Measurements from ENCODE around the gene FKBP1B. TPM values are rescaled to one million over a fixed set of nuclear protein-coding genes. Genes with fewer than 3 reads are reported as not detected.
"Not testable (repeated sequence)": the region's sequence is repeated elsewhere in the genome, so short reads cannot be mapped to it uniquely, and the experiment has no call there.

The FKBP1B gene
- total RNA-seq, 1 donor from 2014 or later, result 1.4 TPM

- peaks cover 26% of the 10 kb centered on the region for H3K4me1 Mint-ChIP-seq
- H3K27ac Mint-ChIP-seq, result no peak overlapping the region
- no peak for DNase-seq
- CTCF ChIA-PET, result interaction anchor here (1.6 kb wide), 1 partner anchor 23 kb away, joined by 3 read pairs; the partner anchor contains the start of gene TP53I3
- peaks cover 15% of the 10 kb centered on the region for H3K36me3 Mint-ChIP-seq (ENCODE audit: low read depth)
- intact Hi-C loops (cut with micrococcal nuclease), result no loop called here
- no peak for TF ChIP-seq CTCF (IDR thresholded peaks at IDR 0.05)
- H3K9me3 Mint-ChIP-seq, result peaks cover 21% of the 10 kb centered on the region
- no peaks in the 10 kb centered on the region for H3K27me3 Mint-ChIP-seq
- no peak for ATAC-seq (ENCODE audit: low read depth)
- POLR2A ChIA-PET, result interaction anchor here (0.7 kb wide), 1 partner anchor 180 kb away, joined by 3 read pairs; the partner anchor contains the start of gene ATAD2B
- H3K4me3 Mint-ChIP-seq, result no peak overlapping the region
Observed at GRCh38 chr2:24107336-24107735, 57.8 kb downstream of the FKBP1B start.

DNA sequence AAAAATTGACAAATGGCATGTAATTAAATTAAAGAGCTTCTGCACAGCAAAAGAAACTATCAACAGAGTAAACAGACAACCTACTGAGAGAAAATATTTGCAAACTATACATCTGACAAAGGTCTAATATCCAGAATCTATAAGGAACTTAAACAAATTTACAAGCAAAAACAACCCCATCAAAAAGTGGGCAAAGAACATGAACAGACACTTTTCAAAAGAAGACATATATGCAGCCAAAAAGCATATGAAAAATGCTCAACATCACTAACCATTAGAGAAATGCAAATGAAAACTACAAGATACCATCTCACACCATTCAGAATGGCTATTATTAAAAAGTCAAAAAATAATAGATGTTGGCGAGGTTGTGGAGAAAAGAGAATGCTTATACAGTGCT, 59.9 kb downstream of the FKBP1B start:
- CTCF ChIA-PET; POLR2A ChIA-PET; H3K4me3 Mint-ChIP-seq; H3K36me3 Mint-ChIP-seq (ENCODE audit: low read depth); ATAC-seq (ENCODE audit: low read depth); H3K27me3 Mint-ChIP-seq; H3K27ac Mint-ChIP-seq; DNase-seq; intact Hi-C loops (cut with micrococcal nuclease): not testable (repeated sequence)
- Mint-ChIP-seq H3K4me1 (peaks cover 11% of the 10 kb centered on the region), H3K9me3 (peaks cover 21% of the 10 kb centered on the region)

DNA sequence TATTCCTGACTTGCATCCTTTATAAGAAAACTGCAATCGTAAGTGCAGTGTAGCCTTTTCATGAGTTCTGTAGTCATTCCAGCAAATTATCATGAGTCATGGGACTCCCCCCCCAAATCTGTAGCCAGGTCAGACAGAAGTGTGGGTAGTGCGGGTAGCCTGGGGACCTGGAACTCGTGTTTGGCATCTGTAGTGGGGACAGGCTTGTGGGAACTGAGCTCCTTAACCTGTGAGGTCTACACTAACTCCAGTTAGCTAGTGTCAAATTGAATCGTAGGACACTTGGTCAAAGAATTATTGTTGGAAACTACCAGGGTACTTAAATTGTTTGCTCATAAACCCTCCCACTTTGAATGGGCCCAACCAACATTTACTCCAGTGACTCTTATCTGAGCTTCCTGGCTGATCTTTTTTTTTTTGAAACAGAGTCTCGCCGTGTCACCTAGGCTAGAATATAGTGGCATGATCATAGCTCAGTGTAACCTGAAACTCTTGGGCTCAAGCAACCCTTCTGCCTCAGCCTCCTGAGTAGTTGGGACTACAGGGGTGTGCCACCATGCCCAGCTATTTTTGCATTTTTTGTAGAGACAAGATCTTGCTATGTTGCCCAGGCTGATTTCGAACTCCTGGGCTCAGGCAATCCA, 61.2 kb downstream of the FKBP1B start:
- TF ChIP-seq CTCF (IDR thresholded peaks at IDR 0.05), result no peak
- intact Hi-C loops (cut with micrococcal nuclease), result no loop called here
- ATAC-seq (ENCODE audit: low read depth), result no peak
- no peak for DNase-seq
- Mint-ChIP-seq H3K9me3 (peaks cover 21% of the 10 kb centered on the region), H3K27me3 (no peaks in the 10 kb centered on the region), H3K4me1 (peaks cover 1% of the 10 kb centered on the region), H3K27ac (no peak overlapping the region), H3K36me3 (ENCODE audit: low read depth) (peaks cover 3% of the 10 kb centered on the region), H3K4me3 (no peak overlapping the region)
- ChIA-PET POLR2A (no interaction called here), CTCF (no interaction called here)

- Mint-ChIP-seq H3K27me3 (no peaks in the 10 kb centered on the region), H3K27ac (no peak overlapping the region), H3K36me3 (ENCODE audit: low read depth) (no peaks in the 10 kb centered on the region), H3K4me3 (no peak overlapping the region), H3K9me3 (peaks cover 18% of the 10 kb centered on the region), H3K4me1 (peaks cover 1% of the 10 kb centered on the region)
- ChIA-PET POLR2A (no interaction called here), CTCF (no interaction called here)
- intact Hi-C loops (cut with micrococcal nuclease), result no loop called here
- DNase-seq (no peak), ATAC-seq (ENCODE audit: low read depth) (no peak)
- TF ChIP-seq CTCF (IDR thresholded peaks at IDR 0.05), result no peak
Observed at GRCh38 chr2:24111407-24111901, 61.9 kb downstream of the FKBP1B start.

Other genes with a start within 250 kb of the FKBP1B start
- gene ATAD2B, start 122.6 kb upstream of the FKBP1B start, total RNA-seq, result 64.5 and 85.5 TPM in 2 replicates
- gene UBXN2A, start 109.3 kb upstream of the FKBP1B start, total RNA-seq, result 9.4 and 12.8 TPM in 2 replicates
- gene MFSD2B, start 39.7 kb upstream of the FKBP1B start, total RNA-seq, result not detected in 2 replicates
- 20.0 and 20.6 TPM in 2 replicates for gene WDCP, start 2.4 kb upstream of the FKBP1B start, total RNA-seq
- 70.4 and 71.4 TPM in 2 replicates for gene SF3B6, start 26.6 kb downstream of the FKBP1B start, total RNA-seq
- 4.4 and 6.3 TPM in 2 replicates for gene TP53I3, start 35.1 kb downstream of the FKBP1B start, total RNA-seq
- 0.34 and 0.60 TPM in 2 replicates for gene PFN4, start 73.6 kb downstream of the FKBP1B start, total RNA-seq
- gene FAM228B, start 73.7 kb downstream of the FKBP1B start, total RNA-seq, result 24.7 and 26.2 TPM in 2 replicates
- gene FAM228A, start 125.3 kb downstream of the FKBP1B start, total RNA-seq, result not detected in 2 replicates

Measured in activated B cell treated with CpG ODN at 0.5 μM for 24 hours (primary cell).